ENCODE results near the gene PARP2.

- TF ChIP-seq, protein P1, sequence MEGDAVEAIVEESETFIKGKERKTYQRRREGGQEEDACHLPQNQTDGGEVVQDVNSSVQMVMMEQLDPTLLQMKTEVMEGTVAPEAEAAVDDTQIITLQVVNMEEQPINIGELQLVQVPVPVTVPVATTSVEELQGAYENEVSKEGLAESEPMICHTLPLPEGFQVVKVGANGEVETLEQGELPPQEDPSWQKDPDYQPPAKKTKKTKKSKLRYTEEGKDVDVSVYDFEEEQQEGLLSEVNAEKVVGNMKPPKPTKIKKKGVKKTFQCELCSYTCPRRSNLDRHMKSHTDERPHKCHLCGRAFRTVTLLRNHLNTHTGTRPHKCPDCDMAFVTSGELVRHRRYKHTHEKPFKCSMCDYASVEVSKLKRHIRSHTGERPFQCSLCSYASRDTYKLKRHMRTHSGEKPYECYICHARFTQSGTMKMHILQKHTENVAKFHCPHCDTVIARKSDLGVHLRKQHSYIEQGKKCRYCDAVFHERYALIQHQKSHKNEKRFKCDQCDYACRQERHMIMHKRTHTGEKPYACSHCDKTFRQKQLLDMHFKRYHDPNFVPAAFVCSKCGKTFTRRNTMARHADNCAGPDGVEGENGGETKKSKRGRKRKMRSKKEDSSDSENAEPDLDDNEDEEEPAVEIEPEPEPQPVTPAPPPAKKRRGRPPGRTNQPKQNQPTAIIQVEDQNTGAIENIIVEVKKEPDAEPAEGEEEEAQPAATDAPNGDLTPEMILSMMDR (IDR thresholded peaks at IDR 0.05; ENCODE audit: borderline replicate concordance, extremely low read depth, low read length, poor library complexity, severe bottlenecking), result no peak
- TF ChIP-seq EZH2 (IDR thresholded peaks at IDR 0.05; ENCODE audit: borderline replicate concordance, low read depth, low read length, severe bottlenecking), result no peak
These were observed 54.1 kb downstream of the PARP2 start for GRCh38 chr14:20397511-20397910.
